Astrocyte (in vitro differentiated cells and primary cell): ENCODE results near the gene NOS1AP. TPM values are rescaled to one million over a fixed set of nuclear protein-coding genes. Genes with fewer than 3 reads are reported as not detected.

Experiments used
- DNase-seq: peaks from one replicate; pipeline ENCODE4 v3.0.0-alpha.2; 2010; ENCODE audit warnings: low read depth
- FAIRE-seq: peaks from 2 replicates; lab custom pipeline; 2011; peaks lifted over from hg19 to GRCh38; lab: Jason Lieb, UNC
- H2AFZ ChIP-seq: 2 replicates; pipeline ENCODE4 v1.6.0; 2012; ENCODE audit warnings: low read depth, low read length, inconsistent platforms
- H3K27ac ChIP-seq: 2 replicates; pipeline ENCODE4 v1.5.1; 2011; ENCODE audit warnings: low read depth, low read length, inconsistent platforms
- H3K27me3 ChIP-seq: 2 replicates; pipeline ENCODE4 v1.6.0; 2011; ENCODE audit warnings: low read length, inconsistent platforms; ENCODE audit not compliant: insufficient read depth
- H3K36me3 ChIP-seq: 2 replicates; pipeline ENCODE4 v1.5.1; 2011; ENCODE audit warnings: low read length, inconsistent platforms; ENCODE audit not compliant: insufficient read depth
- H3K4me1 ChIP-seq: 2 replicates; pipeline ENCODE4 v1.5.1; 2011; ENCODE audit warnings: low read length, inconsistent platforms; ENCODE audit not compliant: insufficient read depth
- H3K4me2 ChIP-seq: 2 replicates; pipeline ENCODE4 v1.6.0; 2012; ENCODE audit warnings: low read length, inconsistent platforms
- H3K4me3 ChIP-seq: 2 replicates; pipeline ENCODE4 v1.5.1; 2011; ENCODE audit warnings: low read depth, mild to moderate bottlenecking, low read length, inconsistent platforms; ENCODE audit not compliant: insufficient read depth
- H3K79me2 ChIP-seq: 2 replicates; pipeline ENCODE4 v1.6.0; 2012; ENCODE audit warnings: mild to moderate bottlenecking, low read length, inconsistent platforms; ENCODE audit not compliant: insufficient read depth
- H3K9ac ChIP-seq: 2 replicates; pipeline ENCODE4 v1.6.0; 2012; ENCODE audit warnings: mild to moderate bottlenecking, low read length, inconsistent platforms
- H3K9me3 ChIP-seq: 2 replicates; pipeline ENCODE4 v1.5.1; 2012; ENCODE audit warnings: low read depth, mild to moderate bottlenecking, low read length, inconsistent platforms; ENCODE audit not compliant: insufficient read depth
- H4K20me1 ChIP-seq: 2 replicates; pipeline ENCODE4 v1.6.0; 2012; ENCODE audit warnings: low read length, inconsistent platforms; ENCODE audit not compliant: insufficient read depth
- H3K27ac Mint-ChIP-seq: one replicate; pipeline ENCODE4 v1.8.0; 2021; ENCODE audit warnings: mild to moderate bottlenecking, mixed read lengths; ENCODE audit not compliant: unreplicated experiment
- H3K27me3 Mint-ChIP-seq: one replicate; pipeline ENCODE4 v1.8.0; 2021; ENCODE audit warnings: low read depth, mixed read lengths; ENCODE audit not compliant: unreplicated experiment
- H3K36me3 Mint-ChIP-seq: one replicate; pipeline ENCODE4 v1.8.0; 2021; ENCODE audit warnings: low read depth, mixed read lengths; ENCODE audit not compliant: unreplicated experiment
- H3K4me1 Mint-ChIP-seq: one replicate; pipeline ENCODE4 v1.8.0; 2021; ENCODE audit warnings: low read depth, mixed read lengths; ENCODE audit not compliant: unreplicated experiment
- H3K4me3 Mint-ChIP-seq: one replicate; pipeline ENCODE4 v1.8.0; 2021; ENCODE audit warnings: mild to moderate bottlenecking, moderate library complexity, mixed read lengths; ENCODE audit not compliant: unreplicated experiment
- H3K9me3 Mint-ChIP-seq: one replicate; pipeline ENCODE4 v1.8.0; 2021; ENCODE audit warnings: mild to moderate bottlenecking, mixed read lengths; ENCODE audit not compliant: unreplicated experiment
- EZH2 ChIP-seq: IDR thresholded peaks from 2 replicates; pipeline ENCODE4 v1.6.1; 2012; ENCODE audit warnings: mild to moderate bottlenecking, low read length, inconsistent platforms; ENCODE audit not compliant: insufficient read depth
- total RNA-seq: library from RNA; stranded (reverse); gene quantifications from 2 replicates; pipeline ENCODE4 v1.2.1, GENCODE V29; 2021
- TF ChIP-seq, protein P1 (sequence below): IDR thresholded peaks from 2 replicates; pipeline ENCODE4 v1.5.1; 2011; ENCODE audit warnings: low read depth, mild to moderate bottlenecking, inconsistent platforms, low read length, moderate library complexity; ENCODE audit not compliant: insufficient read depth

Gene NOS1AP
- total RNA-seq, 1 donor from 2014 or later = 1.2 TPM

GRCh38 chr1:162191396-162192305 is 122.2 kb downstream of the NOS1AP start:
- H3K4me3 ChIP-seq = no peak overlapping the region

GRCh38 chr1:162192306-162192678 is 122.8 kb downstream of the NOS1AP start:
- FAIRE-seq (no peak), DNase-seq (no peak)
- peaks cover 3% of the 10 kb centered on the region for H3K4me1 Mint-ChIP-seq
- no peak overlapping the region for H3K4me3 ChIP-seq
- H3K4me3 Mint-ChIP-seq = no peak overlapping the region
- H3K36me3 Mint-ChIP-seq = no peaks in the 10 kb centered on the region
- no peak overlapping the region for H3K9ac ChIP-seq
- H3K27ac Mint-ChIP-seq = no peak overlapping the region
- H3K9me3 Mint-ChIP-seq = no peaks in the 10 kb centered on the region
- H3K4me2 ChIP-seq = no peak overlapping the region
- TF ChIP-seq, protein P1, sequence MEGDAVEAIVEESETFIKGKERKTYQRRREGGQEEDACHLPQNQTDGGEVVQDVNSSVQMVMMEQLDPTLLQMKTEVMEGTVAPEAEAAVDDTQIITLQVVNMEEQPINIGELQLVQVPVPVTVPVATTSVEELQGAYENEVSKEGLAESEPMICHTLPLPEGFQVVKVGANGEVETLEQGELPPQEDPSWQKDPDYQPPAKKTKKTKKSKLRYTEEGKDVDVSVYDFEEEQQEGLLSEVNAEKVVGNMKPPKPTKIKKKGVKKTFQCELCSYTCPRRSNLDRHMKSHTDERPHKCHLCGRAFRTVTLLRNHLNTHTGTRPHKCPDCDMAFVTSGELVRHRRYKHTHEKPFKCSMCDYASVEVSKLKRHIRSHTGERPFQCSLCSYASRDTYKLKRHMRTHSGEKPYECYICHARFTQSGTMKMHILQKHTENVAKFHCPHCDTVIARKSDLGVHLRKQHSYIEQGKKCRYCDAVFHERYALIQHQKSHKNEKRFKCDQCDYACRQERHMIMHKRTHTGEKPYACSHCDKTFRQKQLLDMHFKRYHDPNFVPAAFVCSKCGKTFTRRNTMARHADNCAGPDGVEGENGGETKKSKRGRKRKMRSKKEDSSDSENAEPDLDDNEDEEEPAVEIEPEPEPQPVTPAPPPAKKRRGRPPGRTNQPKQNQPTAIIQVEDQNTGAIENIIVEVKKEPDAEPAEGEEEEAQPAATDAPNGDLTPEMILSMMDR = no peak
- TF ChIP-seq EZH2 = no peak
- no peaks in the 10 kb centered on the region for H4K20me1 ChIP-seq
- no peaks in the 10 kb centered on the region for H3K36me3 ChIP-seq
- H3K4me1 ChIP-seq = peaks cover 4% of the 10 kb centered on the region
- no peak overlapping the region for H3K27ac ChIP-seq
- no peaks in the 10 kb centered on the region for H3K79me2 ChIP-seq
- no peak overlapping the region for H2AFZ ChIP-seq
- no peaks in the 10 kb centered on the region for H3K27me3 Mint-ChIP-seq
- H3K9me3 ChIP-seq = no peaks in the 10 kb centered on the region
- H3K27me3 ChIP-seq = no peaks in the 10 kb centered on the region

More at GRCh38 chr1:162191396-162192305, 122.2 kb downstream of the NOS1AP start:
- no peak overlapping the region for H3K9ac ChIP-seq
- FAIRE-seq (no peak), DNase-seq (no peak)
- TF ChIP-seq, protein P1 = no peak
- TF ChIP-seq EZH2 = no peak
- H3K27me3 ChIP-seq = no peaks in the 10 kb centered on the region
- H3K9me3 ChIP-seq = no peaks in the 10 kb centered on the region
- peaks cover 4% of the 10 kb centered on the region for H3K4me1 ChIP-seq
- H3K4me2 ChIP-seq = no peak overlapping the region
- Mint-ChIP-seq H3K9me3 (no peaks in the 10 kb centered on the region), H3K27me3 (no peaks in the 10 kb centered on the region), H3K27ac (no peak overlapping the region), H3K4me1 (peaks cover 3% of the 10 kb centered on the region), H3K4me3 (no peak overlapping the region), H3K36me3 (no peaks in the 10 kb centered on the region)
- H3K79me2 ChIP-seq = no peaks in the 10 kb centered on the region
- no peak overlapping the region for H2AFZ ChIP-seq
- H3K27ac ChIP-seq = no peak overlapping the region
- H3K36me3 ChIP-seq = no peaks in the 10 kb centered on the region
- no peaks in the 10 kb centered on the region for H4K20me1 ChIP-seq

DNA sequence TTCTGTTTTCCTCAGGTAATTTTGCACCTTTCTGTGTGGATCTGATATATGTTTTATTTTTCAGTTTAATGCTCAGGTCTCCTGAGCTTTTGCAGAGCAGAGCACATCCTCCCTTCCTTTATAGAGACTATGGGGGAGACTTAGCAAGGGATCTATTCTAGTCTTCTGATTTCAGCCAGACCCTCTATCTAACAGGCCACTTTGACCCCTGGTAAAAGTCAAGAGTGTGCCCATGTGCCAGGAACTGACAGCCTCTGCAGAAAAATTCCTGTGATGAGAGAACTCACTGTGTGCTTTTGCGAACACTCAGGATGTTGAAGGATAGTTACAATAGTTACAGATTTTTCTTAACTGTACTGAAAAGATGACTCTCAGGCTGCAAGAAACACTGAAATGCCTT is 123.3 kb downstream of the NOS1AP start:
- Histone ChIP-seq H3K9me3 (no peaks in the 10 kb centered on the region), H3K9ac (no peak overlapping the region), H3K4me2 (no peak overlapping the region), H3K4me1 (peaks cover 4% of the 10 kb centered on the region), H3K36me3 (no peaks in the 10 kb centered on the region), H3K27me3 (no peaks in the 10 kb centered on the region), H2AFZ (no peak overlapping the region), H4K20me1 (no peaks in the 10 kb centered on the region), H3K27ac (no peak overlapping the region), H3K79me2 (no peaks in the 10 kb centered on the region), H3K4me3 (no peak overlapping the region)
- no peak for TF ChIP-seq EZH2
- TF ChIP-seq, protein P1 = no peak
- DNase-seq = no peak
- Mint-ChIP-seq H3K9me3 (no peaks in the 10 kb centered on the region), H3K4me3 (no peak overlapping the region), H3K36me3 (no peaks in the 10 kb centered on the region), H3K27me3 (no peaks in the 10 kb centered on the region), H3K4me1 (peaks cover 3% of the 10 kb centered on the region), H3K27ac (no peak overlapping the region)
- no peak for FAIRE-seq
